ENCODE results near the gene IFT57. TPM values are rescaled to one million over a fixed set of nuclear protein-coding genes. Genes with fewer than 3 reads are reported as not detected.

Gene IFT57
- total and polyA plus RNA-seq, 7 donors = 34.4 to 55.0 (median 42.5) TPM

DNA sequence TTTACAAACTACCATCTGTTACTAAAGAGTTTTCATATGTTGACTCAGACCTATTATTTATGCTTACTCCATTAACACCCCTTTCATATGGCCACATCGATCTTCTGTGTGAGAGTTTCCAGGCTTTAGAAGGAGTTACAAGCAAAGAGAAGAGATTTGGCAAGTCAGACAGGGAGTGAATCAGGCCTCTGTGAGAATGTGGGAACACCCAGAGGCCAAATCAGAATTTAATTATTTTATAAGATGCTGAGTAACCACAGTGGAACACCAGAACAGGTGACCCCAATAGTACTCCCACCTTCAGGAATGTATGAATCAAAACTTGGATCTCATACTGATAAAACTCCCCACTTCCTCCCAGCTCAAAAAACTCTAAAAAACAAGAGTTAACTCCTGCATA lies 42.0 kb downstream of the IFT57 start:
- H3K27ac ChIP-seq = no peak overlapping the region
- WGBS, 2 donors = 63 to 67% methylated on average over 1 of the region's 1 CpG
- no peaks in the 10 kb centered on the region for H3K9me3 ChIP-seq
- H3K4me1 ChIP-seq = peaks cover 0 to 18% (median 4%) of the 10 kb centered on the region in 4 donors
- H3K27me3 ChIP-seq = no peaks in the 10 kb centered on the region
- no peak for DNase-seq
- intact Hi-C loops (cut with DNase I) = no loop called here
- TF ChIP-seq, protein P1, sequence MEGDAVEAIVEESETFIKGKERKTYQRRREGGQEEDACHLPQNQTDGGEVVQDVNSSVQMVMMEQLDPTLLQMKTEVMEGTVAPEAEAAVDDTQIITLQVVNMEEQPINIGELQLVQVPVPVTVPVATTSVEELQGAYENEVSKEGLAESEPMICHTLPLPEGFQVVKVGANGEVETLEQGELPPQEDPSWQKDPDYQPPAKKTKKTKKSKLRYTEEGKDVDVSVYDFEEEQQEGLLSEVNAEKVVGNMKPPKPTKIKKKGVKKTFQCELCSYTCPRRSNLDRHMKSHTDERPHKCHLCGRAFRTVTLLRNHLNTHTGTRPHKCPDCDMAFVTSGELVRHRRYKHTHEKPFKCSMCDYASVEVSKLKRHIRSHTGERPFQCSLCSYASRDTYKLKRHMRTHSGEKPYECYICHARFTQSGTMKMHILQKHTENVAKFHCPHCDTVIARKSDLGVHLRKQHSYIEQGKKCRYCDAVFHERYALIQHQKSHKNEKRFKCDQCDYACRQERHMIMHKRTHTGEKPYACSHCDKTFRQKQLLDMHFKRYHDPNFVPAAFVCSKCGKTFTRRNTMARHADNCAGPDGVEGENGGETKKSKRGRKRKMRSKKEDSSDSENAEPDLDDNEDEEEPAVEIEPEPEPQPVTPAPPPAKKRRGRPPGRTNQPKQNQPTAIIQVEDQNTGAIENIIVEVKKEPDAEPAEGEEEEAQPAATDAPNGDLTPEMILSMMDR (IDR thresholded peaks at IDR 0.05) = no peak
- TF ChIP-seq POLR2AphosphoS5 (IDR thresholded peaks at IDR 0.05) (no peak), POLR2A (IDR thresholded peaks at IDR 0.05) (no peak), EP300 (IDR thresholded peaks at IDR 0.05) (no peak)
- no peak overlapping the region for H3K4me3 ChIP-seq
- peaks cover 0 to 8% (median 3%) of the 10 kb centered on the region in 4 donors for H3K36me3 ChIP-seq

DNA sequence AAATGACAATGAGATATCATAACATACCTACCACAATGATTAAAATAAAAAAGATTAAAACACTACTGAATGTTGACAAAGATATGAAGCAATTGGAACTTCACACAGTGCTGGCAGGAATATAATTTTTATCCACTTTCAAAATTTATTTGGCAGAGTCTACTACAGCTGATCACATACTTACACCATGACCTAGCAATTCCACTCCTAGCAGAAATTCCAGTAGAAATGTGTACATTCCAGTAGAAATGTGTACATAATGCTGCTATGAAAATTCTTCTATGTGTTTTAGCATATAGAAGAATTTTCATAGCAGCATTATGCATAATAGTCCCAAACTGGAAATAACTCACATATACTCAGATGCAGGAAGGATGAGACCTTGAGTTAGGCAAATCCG lies 43.5 kb downstream of the IFT57 start:
- Histone ChIP-seq H3K4me3 (no peak overlapping the region), H3K4me1 (peaks cover 0 to 18% (median 4%) of the 10 kb centered on the region in 4 donors), H3K9me3 (no peaks in the 10 kb centered on the region), H3K27me3 (no peaks in the 10 kb centered on the region), H3K27ac (no peak overlapping the region), H3K36me3 (no peaks in the 10 kb centered on the region)
- DNase-seq = no peak
- 95 to 100% methylated on average over 1 of the region's 1 CpG for WGBS, 2 donors
- TF ChIP-seq, protein P1 (IDR thresholded peaks at IDR 0.05) = no peak
- no peak for TF ChIP-seq POLR2A (IDR thresholded peaks at IDR 0.05)
- TF ChIP-seq POLR2AphosphoS5 (IDR thresholded peaks at IDR 0.05) = no peak
- TF ChIP-seq EP300 (IDR thresholded peaks at IDR 0.05) = no peak
- intact Hi-C loops (cut with DNase I) = no loop called here

DNA sequence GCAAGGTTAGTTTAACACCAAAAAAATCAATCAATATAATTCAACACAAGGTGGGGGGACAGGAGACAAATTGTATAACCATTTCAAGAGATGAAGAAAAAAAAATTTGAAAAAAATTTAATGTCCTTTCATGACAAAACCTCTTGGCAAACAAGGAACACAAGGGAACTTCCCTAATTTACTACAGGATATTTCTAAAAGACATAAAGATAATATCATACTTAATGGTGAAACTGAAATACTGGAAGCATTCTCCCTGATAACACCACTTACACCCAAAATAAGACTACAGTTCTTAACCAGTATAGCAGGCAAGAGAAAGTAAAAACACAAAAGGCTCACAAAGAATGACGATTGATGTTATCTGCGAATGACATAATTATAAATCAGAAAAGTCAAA lies 44.7 kb downstream of the IFT57 start:
- no peaks in the 10 kb centered on the region for H3K27me3 ChIP-seq
- TF ChIP-seq EP300 (IDR thresholded peaks at IDR 0.05) (no peak), POLR2AphosphoS5 (IDR thresholded peaks at IDR 0.05) (no peak), POLR2A (IDR thresholded peaks at IDR 0.05) (no peak)
- TF ChIP-seq, protein P1 (IDR thresholded peaks at IDR 0.05) = no peak
- intact Hi-C loops (cut with DNase I) = no loop called here
- no peak for DNase-seq
- H3K9me3 ChIP-seq = no peaks in the 10 kb centered on the region
- H3K27ac ChIP-seq = no peak overlapping the region
- H3K4me3 ChIP-seq = no peak overlapping the region
- H3K36me3 ChIP-seq = no peaks in the 10 kb centered on the region
- peaks cover 0 to 18% (median 4%) of the 10 kb centered on the region in 4 donors for H3K4me1 ChIP-seq
- 92 to 96% methylated on average over 2 of the region's 2 CpGs for WGBS, 2 donors

DNA sequence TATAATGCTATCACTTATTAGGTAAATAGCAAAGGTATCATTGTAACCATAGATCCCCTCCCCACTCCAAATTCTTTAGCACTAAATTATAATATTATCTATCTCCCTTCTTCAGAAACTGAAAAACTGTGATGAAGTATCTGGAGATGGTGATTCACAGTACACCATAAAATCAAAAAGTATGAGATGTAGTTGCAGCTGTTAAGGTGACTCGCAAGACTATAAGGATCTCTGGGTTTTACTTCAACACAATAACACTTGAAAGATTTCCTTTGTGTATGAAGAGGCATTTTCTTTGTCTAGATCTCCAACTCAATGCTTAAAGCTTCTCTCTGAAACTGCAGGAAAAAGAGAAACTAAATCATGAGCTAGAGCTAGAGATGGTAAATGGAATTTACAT lies 46.9 kb downstream of the IFT57 start:
- intact Hi-C loops (cut with DNase I) = no loop called here
- no peak for TF ChIP-seq POLR2AphosphoS5 (IDR thresholded peaks at IDR 0.05)
- no peak for TF ChIP-seq EP300 (IDR thresholded peaks at IDR 0.05)
- TF ChIP-seq, protein P1 (IDR thresholded peaks at IDR 0.05) = no peak
- no peak for TF ChIP-seq POLR2A (IDR thresholded peaks at IDR 0.05)
- no peak overlapping the region for H3K4me3 ChIP-seq
- peaks cover 0 to 17% (median 4%) of the 10 kb centered on the region in 4 donors for H3K4me1 ChIP-seq
- no peaks in the 10 kb centered on the region for H3K27me3 ChIP-seq
- DNase-seq = no peak
- no peaks in the 10 kb centered on the region for H3K36me3 ChIP-seq
- no peaks in the 10 kb centered on the region for H3K9me3 ChIP-seq
- 88 to 91% methylated on average over 1 of the region's 1 CpG for WGBS, 2 donors
- H3K27ac ChIP-seq = no peak overlapping the region

DNA sequence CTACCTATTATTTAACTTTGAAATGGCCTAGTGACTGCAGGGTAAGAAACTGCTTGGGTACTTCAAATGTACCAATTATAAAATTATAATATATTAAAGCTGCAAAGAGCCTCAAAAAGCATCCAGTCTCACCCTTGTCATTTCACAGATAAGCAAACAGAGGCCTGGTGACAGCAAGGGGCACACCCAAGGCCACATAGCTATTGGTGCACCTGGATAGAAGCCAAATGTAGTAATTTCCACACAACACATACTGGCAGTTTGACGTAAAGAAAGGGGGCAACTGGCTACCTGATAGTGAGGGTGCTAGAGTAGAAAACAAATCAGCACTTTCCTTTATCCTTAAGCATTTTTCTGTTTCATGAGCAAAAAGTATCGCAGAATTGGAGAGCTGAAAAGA lies 51.1 kb downstream of the IFT57 start:
- Histone ChIP-seq H3K27ac (no peak overlapping the region), H3K4me1 (no peaks in the 10 kb centered on the region), H3K36me3 (peaks cover 0 to 6% (median under 1%) of the 10 kb centered on the region in 4 donors), H3K4me3 (no peak overlapping the region), H3K9me3 (no peaks in the 10 kb centered on the region), H3K27me3 (no peaks in the 10 kb centered on the region)
- DNase-seq = no peak
- intact Hi-C loops (cut with DNase I) = no loop called here
- 54 to 85% methylated on average over 2 of the region's 2 CpGs for WGBS, 2 donors
- TF ChIP-seq EP300 (IDR thresholded peaks at IDR 0.05) (no peak), POLR2A (IDR thresholded peaks at IDR 0.05) (no peak), POLR2AphosphoS5 (IDR thresholded peaks at IDR 0.05) (no peak)
- TF ChIP-seq, protein P1 (IDR thresholded peaks at IDR 0.05) = no peak
